ENCODE results near the gene SLC16A3.

DNA sequence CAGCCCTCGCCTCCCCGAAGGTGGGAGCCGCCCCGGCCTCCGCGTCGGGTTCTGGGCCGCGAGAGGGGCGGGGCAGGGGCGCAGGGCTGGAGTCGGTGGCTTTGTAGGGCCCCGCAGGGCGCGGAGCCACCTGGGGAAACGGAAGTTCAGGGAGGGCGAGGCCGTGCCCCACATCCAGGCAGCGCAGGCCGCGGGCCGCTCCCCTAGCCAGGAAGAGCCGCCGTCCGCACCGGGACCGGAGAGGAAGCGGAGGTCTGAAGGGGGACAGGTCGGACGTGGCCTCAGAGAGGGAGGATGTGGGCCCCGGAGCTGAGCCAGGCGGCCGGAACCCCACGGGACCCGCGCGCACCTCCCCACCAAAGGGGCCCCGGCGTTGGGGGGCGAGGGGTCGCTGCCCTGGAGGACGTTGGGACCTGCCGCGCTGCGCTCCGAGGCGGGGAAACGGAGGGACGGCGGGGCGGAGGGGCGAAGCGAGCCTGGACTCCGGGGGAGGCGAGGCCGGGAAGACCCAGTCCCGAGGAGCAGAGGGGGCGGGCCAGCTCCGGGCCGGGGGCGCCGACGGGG, 482 bp upstream of the SLC16A3 start:
- TF ChIP-seq, protein P1, sequence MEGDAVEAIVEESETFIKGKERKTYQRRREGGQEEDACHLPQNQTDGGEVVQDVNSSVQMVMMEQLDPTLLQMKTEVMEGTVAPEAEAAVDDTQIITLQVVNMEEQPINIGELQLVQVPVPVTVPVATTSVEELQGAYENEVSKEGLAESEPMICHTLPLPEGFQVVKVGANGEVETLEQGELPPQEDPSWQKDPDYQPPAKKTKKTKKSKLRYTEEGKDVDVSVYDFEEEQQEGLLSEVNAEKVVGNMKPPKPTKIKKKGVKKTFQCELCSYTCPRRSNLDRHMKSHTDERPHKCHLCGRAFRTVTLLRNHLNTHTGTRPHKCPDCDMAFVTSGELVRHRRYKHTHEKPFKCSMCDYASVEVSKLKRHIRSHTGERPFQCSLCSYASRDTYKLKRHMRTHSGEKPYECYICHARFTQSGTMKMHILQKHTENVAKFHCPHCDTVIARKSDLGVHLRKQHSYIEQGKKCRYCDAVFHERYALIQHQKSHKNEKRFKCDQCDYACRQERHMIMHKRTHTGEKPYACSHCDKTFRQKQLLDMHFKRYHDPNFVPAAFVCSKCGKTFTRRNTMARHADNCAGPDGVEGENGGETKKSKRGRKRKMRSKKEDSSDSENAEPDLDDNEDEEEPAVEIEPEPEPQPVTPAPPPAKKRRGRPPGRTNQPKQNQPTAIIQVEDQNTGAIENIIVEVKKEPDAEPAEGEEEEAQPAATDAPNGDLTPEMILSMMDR (IDR thresholded peaks at IDR 0.05) = no peak
- no peak for TF ChIP-seq ZFX (IDR thresholded peaks at IDR 0.05; ENCODE audit: borderline replicate concordance)
